Endothelial cell of umbilical vein (primary cell): Measurements from ENCODE around the gene MOK.

Experiments used
- EZH2 ChIP-seq: IDR thresholded peaks from 2 replicates; pipeline ENCODE4 v1.6.1; 2012; ENCODE audit warnings: borderline replicate concordance, low read depth, mild to moderate bottlenecking, moderate library complexity, low read length, inconsistent platforms; ENCODE audit not compliant: severe bottlenecking
- MYC ChIP-seq: IDR thresholded peaks from one replicate; pipeline ENCODE4 v1.6.1; 2011; ENCODE audit warnings: mild to moderate bottlenecking, low read depth, low read length
- POLR2A ChIP-seq: IDR thresholded peaks from 2 replicates; pipeline ENCODE4 v1.6.1; 2012; ENCODE audit warnings: low read depth, mild to moderate bottlenecking, control low read depth, low read length
- POLR2AphosphoS5 ChIP-seq: IDR thresholded peaks from 2 replicates; pipeline ENCODE4 v1.6.1; 2012; ENCODE audit warnings: low read depth, mild to moderate bottlenecking, control low read depth, low read length, moderate library complexity; ENCODE audit not compliant: insufficient read depth
- TF ChIP-seq, protein P1 (sequence below), 2 donors: IDR thresholded peaks; 1 replicate in 1 of 2; 2 replicates in 1 of 2; pipeline ENCODE4 v1.5.1; 2011; ENCODE audit warnings: low read length in 2 of 2, mild to moderate bottlenecking in 2 of 2, moderate library complexity in 2 of 2, control low read depth in 1 of 2, inconsistent platforms in 1 of 2, low read depth in 1 of 2; ENCODE audit not compliant: insufficient read depth in 1 of 2; ENCODE audit errors: extremely low read depth in 1 of 2
- TF ChIP-seq, protein P2 (sequence below): IDR thresholded peaks from 2 replicates; pipeline ENCODE4 v1.6.1; 2011; ENCODE audit not compliant: insufficient read depth, insufficient read length

DNA sequence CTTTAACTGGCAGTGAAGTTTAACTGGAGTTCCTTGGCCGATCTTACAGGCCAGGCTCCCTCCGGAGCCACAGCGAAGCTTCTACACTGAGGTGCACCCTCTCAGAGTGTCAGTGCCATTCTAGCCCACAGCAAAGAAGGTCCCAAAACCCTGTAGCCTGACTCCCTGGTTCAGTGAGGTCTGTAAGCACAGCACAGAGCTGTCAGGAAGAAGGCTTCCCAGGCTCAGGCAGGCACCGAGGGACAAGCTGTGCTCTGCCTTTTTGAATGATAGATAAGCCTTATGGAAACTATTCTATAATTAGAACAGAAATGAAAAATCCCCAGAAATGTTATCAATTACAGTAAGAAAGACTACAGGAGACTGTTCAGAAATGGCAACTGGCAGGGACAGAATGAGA, 40.2 kb downstream of the MOK start:
- TF ChIP-seq, protein P1, sequence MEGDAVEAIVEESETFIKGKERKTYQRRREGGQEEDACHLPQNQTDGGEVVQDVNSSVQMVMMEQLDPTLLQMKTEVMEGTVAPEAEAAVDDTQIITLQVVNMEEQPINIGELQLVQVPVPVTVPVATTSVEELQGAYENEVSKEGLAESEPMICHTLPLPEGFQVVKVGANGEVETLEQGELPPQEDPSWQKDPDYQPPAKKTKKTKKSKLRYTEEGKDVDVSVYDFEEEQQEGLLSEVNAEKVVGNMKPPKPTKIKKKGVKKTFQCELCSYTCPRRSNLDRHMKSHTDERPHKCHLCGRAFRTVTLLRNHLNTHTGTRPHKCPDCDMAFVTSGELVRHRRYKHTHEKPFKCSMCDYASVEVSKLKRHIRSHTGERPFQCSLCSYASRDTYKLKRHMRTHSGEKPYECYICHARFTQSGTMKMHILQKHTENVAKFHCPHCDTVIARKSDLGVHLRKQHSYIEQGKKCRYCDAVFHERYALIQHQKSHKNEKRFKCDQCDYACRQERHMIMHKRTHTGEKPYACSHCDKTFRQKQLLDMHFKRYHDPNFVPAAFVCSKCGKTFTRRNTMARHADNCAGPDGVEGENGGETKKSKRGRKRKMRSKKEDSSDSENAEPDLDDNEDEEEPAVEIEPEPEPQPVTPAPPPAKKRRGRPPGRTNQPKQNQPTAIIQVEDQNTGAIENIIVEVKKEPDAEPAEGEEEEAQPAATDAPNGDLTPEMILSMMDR (IDR thresholded peaks at IDR 0.05; ENCODE audit: extremely low read depth in 1 of 2, insufficient read depth in 1 of 2, low read depth in 1 of 2, low read length in 2 of 2), result no peak
- no peak for TF ChIP-seq EZH2
- TF ChIP-seq POLR2A, result no peak
- TF ChIP-seq MYC, result no peak
- no peak for TF ChIP-seq POLR2AphosphoS5
- TF ChIP-seq, protein P2, sequence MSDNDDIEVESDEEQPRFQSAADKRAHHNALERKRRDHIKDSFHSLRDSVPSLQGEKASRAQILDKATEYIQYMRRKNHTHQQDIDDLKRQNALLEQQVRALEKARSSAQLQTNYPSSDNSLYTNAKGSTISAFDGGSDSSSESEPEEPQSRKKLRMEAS, result no peak
